GM12872 (cell line): ENCODE measurements around the gene THSD4.

ENCODE experiments used
- TF ChIP-seq, protein P1 (sequence below): IDR thresholded peaks from 3 replicates; pipeline ENCODE4 v1.5.1; 2011; ENCODE audit warnings: low read depth, mild to moderate bottlenecking, low read length, moderate library complexity; ENCODE audit not compliant: insufficient read depth

THSD4 gene

DNA sequence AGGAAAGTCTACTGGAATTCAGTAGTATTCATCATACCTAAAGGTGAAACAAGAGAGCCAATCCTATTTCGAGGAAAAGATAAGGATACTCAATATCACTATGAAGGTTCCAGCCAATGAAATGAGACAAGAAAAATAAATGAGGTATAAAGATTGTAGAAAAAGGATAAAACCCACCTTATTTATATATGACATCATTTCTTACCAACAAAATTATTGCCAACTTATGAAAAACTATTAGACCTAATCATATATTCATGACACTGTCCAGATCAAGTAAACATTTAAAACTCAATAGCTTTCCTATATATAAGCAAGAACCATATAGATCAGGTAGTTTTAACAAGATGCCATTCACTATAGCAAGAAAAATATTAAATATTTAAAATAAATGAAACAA is 584.7 kb downstream of the THSD4 start:
- TF ChIP-seq, protein P1, sequence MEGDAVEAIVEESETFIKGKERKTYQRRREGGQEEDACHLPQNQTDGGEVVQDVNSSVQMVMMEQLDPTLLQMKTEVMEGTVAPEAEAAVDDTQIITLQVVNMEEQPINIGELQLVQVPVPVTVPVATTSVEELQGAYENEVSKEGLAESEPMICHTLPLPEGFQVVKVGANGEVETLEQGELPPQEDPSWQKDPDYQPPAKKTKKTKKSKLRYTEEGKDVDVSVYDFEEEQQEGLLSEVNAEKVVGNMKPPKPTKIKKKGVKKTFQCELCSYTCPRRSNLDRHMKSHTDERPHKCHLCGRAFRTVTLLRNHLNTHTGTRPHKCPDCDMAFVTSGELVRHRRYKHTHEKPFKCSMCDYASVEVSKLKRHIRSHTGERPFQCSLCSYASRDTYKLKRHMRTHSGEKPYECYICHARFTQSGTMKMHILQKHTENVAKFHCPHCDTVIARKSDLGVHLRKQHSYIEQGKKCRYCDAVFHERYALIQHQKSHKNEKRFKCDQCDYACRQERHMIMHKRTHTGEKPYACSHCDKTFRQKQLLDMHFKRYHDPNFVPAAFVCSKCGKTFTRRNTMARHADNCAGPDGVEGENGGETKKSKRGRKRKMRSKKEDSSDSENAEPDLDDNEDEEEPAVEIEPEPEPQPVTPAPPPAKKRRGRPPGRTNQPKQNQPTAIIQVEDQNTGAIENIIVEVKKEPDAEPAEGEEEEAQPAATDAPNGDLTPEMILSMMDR = no peak

DNA sequence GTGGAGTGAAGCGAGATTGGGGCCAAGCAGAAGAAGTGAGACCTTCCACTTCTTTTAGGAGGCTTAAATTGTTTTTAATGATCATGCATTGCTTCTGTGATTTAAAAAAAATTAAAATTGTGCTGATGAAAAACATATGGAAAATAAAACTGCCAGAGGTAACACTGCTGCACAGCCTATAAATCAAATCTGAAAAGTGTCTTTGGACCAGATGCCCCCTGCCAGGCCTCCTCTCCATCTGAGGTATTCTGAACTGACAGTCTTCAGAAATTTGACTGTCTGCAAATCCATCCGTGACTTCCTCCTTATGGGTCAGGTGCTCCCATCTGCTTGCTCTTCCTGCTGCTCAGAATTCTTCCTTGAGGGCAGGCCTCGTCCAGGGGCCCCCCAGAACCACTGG is 586.5 kb downstream of the THSD4 start:
- TF ChIP-seq, protein P1 = no peak

DNA sequence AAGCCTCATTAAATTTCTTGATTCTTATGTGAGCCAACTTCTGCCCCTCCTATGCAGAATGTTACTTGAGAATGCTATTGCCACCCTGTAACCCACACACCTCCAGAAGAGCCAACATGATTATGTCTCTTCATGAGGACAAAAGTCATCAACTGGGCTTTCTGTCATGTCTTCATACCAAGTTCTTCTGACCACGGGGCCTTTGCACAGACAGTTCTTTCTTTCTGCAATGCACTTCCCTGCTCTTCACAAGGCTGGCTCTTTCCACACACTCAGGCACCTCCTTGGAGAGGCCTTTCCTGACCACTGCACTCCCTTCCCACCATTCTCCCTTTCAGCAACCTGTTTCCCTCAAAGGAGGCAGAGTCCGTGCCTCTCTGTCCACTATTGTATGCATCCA is 587.2 kb downstream of the THSD4 start:
- TF ChIP-seq, protein P1 = no peak

DNA sequence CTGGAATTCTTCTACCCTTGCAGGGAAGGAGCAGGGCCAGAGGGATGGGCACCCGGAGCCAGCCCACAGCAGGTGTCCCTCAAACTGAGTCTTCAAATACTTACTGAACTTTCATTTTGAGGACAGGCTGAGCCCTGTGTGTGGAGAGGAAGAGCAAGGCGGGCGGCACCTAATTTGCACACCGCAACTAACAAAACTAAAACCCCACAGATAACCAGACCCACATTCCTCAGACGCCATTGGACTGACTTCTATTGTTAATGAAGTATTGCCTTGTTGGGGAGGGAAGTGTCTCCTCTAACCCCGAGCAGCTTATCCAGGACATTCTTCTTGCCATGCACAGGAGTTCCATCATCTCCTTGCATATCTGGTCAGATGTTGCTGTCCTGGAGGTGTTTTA is 589.9 kb downstream of the THSD4 start:
- TF ChIP-seq, protein P1 = no peak

DNA sequence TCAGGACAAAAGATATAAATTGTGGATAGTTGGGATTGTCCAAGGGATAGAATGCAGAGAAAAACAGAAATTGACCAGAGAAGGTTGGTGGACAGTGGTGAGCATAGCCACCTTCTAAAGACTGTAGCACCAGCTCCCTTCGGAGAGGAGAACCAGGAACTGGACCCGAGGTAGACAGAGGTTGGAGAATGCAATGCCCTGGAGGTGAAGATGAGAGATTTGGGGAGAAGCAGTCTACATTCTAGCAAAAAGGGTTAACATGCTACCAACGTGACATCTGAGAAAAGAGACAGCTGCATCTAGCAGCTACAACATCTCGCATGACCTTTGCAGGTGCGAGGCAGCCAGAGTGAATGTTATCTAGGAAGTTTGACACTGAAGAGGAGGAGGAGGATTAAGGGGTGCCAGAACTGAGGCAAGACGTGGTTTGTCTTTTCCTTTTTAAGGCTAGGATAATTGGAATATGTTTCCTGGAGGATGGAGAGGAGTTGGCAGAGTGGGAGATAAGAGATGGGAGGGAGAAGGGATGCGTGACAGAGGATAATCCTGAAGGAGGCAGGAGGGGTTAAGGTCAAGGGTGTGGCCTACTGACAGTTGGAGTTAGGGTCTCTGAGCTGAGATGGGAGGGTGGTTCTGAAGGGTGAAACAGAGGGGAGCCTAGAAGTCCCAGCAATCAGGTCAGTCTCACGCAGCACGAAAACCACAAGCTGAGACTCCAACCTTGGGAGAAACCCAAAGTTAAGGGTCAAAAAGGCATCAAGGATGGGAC is 591.4 kb downstream of the THSD4 start:
- TF ChIP-seq, protein P1 = no peak

DNA sequence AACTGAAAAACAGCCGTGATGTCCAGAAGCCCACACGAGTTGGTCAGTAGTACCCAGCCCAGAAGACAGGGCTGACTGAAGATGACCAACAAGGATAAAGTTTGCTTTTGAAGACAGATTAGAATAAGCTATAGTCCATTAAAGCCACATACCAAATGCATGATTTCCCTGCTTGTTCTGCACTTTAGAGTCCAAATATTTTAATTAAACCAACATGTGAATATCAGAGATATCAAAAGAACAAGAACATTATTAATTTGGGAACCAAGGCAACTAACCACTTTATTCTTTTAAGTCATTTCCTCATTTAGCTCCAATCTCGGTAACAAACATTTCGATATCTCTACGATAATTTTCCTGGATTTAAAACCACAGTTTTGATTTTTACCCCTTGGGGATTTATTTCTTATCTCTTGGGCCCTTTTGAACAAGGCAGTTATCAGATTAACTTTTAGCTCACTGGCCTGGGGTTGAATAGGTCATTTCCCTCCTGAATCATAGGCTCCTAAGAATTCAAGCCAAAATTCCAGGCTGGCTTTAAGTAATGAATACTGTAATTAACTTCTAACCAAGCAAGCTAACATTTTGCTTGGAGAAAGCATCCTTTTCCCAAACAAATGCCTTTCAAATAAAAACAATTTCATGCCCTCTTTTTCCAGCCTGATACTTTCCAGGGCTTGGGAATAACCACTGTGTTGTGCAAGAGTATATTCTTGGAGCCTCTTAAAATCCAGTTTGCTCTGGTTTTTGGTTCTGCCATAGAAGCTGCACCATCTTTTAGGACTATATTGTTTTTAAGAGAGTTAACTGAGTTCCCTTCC is 592.2 kb downstream of the THSD4 start:
- TF ChIP-seq, protein P1 = no peak

DNA sequence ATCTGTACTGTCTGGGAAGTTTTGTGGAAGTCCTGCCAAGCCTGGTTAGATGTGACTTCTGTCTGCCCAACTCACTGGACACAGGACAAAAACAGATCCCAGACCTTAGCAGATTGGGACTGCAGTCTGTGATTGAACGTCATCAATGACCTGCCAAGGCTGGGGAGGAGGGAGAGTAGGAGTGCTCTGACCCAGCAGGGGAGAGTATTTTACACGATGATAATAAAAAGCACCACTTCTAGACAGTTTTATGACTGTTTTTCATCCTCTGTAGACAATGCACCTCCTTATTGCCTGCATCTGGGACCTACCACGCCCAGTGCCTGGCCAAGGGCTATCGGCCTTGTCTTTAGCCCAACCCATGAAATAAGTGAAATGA is 592.8 kb downstream of the THSD4 start:
- TF ChIP-seq, protein P1 = no peak
